GM23338 (cell line): ENCODE measurements around the gene COX4I1. TPM values are rescaled to one million over a fixed set of nuclear protein-coding genes. Genes with fewer than 3 reads are reported as not detected.

Experiments used
- ATAC-seq: fragments of 200-7000 bp; cut with Tn5 transposase; 3 replicates; pipeline ENCODE4 v1.9.1; 2020
- DNase-seq: peaks from one replicate; pipeline ENCODE4 v3.0.0-alpha.2; 2015; ENCODE audit warnings: low spot score
- H2AFZ ChIP-seq: fragments of 200-600 bp; sonication (generic); 2 replicates; pipeline ENCODE4 v1.8.0; 2016; ENCODE audit warnings: antibody characterized with exemption, mild to moderate bottlenecking, moderate library complexity
- H3F3A ChIP-seq: fragments of 200-600 bp; sonication (generic); replicated peaks from 2 replicates; pipeline ENCODE4 v1.8.0; 2017; ENCODE audit warnings: antibody characterized with exemption, mixed run types, low read depth
- H3K27ac ChIP-seq: fragments of 200-600 bp; sonication (generic); 2 replicates; pipeline ENCODE4 v1.6.1; 2016; ENCODE audit warnings: low read depth
- H3K27me3 ChIP-seq: fragments of 200-600 bp; sonication (generic); 2 replicates; pipeline ENCODE4 v1.8.0; 2016; ENCODE audit warnings: mild to moderate bottlenecking, mixed run types, moderate library complexity; ENCODE audit not compliant: insufficient read depth
- H3K36me3 ChIP-seq: fragments of 200-600 bp; sonication (generic); 2 replicates; pipeline ENCODE4 v1.8.0; 2016; ENCODE audit warnings: mild to moderate bottlenecking; ENCODE audit not compliant: insufficient read depth
- H3K4me1 ChIP-seq: fragments of 200-600 bp; sonication (generic); 2 replicates; pipeline ENCODE4 v1.8.0; 2016; ENCODE audit warnings: mild to moderate bottlenecking, moderate library complexity; ENCODE audit not compliant: insufficient read depth
- H3K4me2 ChIP-seq: fragments of 200-600 bp; sonication (generic); 2 replicates; pipeline ENCODE4 v1.7.1; 2017; ENCODE audit warnings: mixed run types
- H3K4me3 ChIP-seq: fragments of 200-600 bp; sonication (generic); 2 replicates; pipeline ENCODE4 v1.6.1; 2016; ENCODE audit warnings: mixed run types
- H3K79me2 ChIP-seq: fragments of 200-600 bp; sonication (generic); replicated peaks from 2 replicates; pipeline ENCODE4 v1.8.0; 2017; ENCODE audit warnings: mild to moderate bottlenecking; ENCODE audit not compliant: insufficient read depth
- H3K9me2 ChIP-seq: fragments of 200-600 bp; sonication (generic); 2 replicates; pipeline ENCODE4 v1.8.0; 2017; ENCODE audit not compliant: insufficient read depth
- H4K20me1 ChIP-seq: fragments of 200-600 bp; sonication (generic); replicated peaks from 2 replicates; pipeline ENCODE4 v1.8.0; 2017; ENCODE audit warnings: mild to moderate bottlenecking; ENCODE audit not compliant: insufficient read depth
- H3K27ac Mint-ChIP-seq: 2 replicates; pipeline ENCODE4 v1.8.0; 2020; ENCODE audit warnings: inconsistent platforms, mild to moderate bottlenecking, moderate library complexity, mixed read lengths
- H3K27me3 Mint-ChIP-seq: 3 replicates; pipeline ENCODE4 v1.8.0; 2022; ENCODE audit warnings: low read depth, mild to moderate bottlenecking, moderate library complexity, mixed read lengths, inconsistent platforms; ENCODE audit not compliant: insufficient read depth, poor library complexity
- H3K36me3 Mint-ChIP-seq: 3 replicates; pipeline ENCODE4 v1.8.0; 2021; ENCODE audit warnings: low read depth, mild to moderate bottlenecking, inconsistent platforms, moderate library complexity, mixed read lengths
- H3K4me1 Mint-ChIP-seq: 3 replicates; pipeline ENCODE4 v1.8.0; 2020; ENCODE audit warnings: mild to moderate bottlenecking, inconsistent platforms, mixed read lengths
- H3K4me3 Mint-ChIP-seq: 3 replicates; pipeline ENCODE4 v1.8.0; 2021; ENCODE audit warnings: moderate library complexity, mild to moderate bottlenecking, inconsistent platforms, mixed read lengths
- H3K9me3 Mint-ChIP-seq: 3 replicates; pipeline ENCODE4 v1.8.0; 2020; ENCODE audit warnings: moderate library complexity, mild to moderate bottlenecking, inconsistent platforms, mixed read lengths
- ETS1 ChIP-seq: IDR thresholded peaks from 2 replicates; pipeline ENCODE4 v1.6.1; 2016; ENCODE audit warnings: antibody characterized with exemption
- EZH2phosphoT487 ChIP-seq: fragments of 200-600 bp; sonication (generic); IDR thresholded peaks from one replicate; pipeline ENCODE4 v1.8.1; 2018; ENCODE audit warnings: antibody characterized with exemption; ENCODE audit not compliant: unreplicated experiment
- JUNB ChIP-seq: IDR thresholded peaks from one replicate; pipeline ENCODE4 v1.6.1; 2016; ENCODE audit warnings: antibody characterized with exemption; ENCODE audit not compliant: unreplicated experiment
- NANOG ChIP-seq: IDR thresholded peaks from 2 replicates; pipeline ENCODE4 v1.6.1; 2016; ENCODE audit warnings: antibody characterized with exemption, borderline replicate concordance
- POLR2AphosphoS5 ChIP-seq: IDR thresholded peaks from 2 replicates; pipeline ENCODE4 v1.6.1; 2016; ENCODE audit warnings: antibody characterized with exemption, low read depth
- ZNF114 ChIP-seq: fragments of 250-450 bp; sonication (Bioruptor Pico); IDR thresholded peaks from 2 replicates; pipeline ENCODE4 v1.5.0; 2020; ENCODE audit warnings: mild to moderate bottlenecking, moderate library complexity
- ZNF331 ChIP-seq: fragments of 250-450 bp; sonication (Bioruptor Pico); IDR thresholded peaks from 2 replicates; pipeline ENCODE4 v1.5.0; 2020; ENCODE audit warnings: low read depth, mild to moderate bottlenecking, moderate library complexity
- polyA plus RNA-seq: library from polyadenylated mRNA; unstranded; fragments of >200 nt; fragmentation: Nextera tagmentation; extraction: Ambion mirVana; gene quantifications from 2 replicates; pipeline ENCODE4 v1.2.1, GENCODE V29; 2016
- small RNA-seq: library from RNA; depleted of rRNA; stranded (forward); fragments of <200 nt; gene quantifications from one replicate; pipeline ENCODE3, GENCODE V24; 2014; ENCODE audit warnings: low replicate concordance
- total RNA-seq: library from RNA; depleted of rRNA; stranded (reverse); fragments of >200 nt; shearing (Covaris generic); gene quantifications from 2 replicates; pipeline ENCODE4 v1.2.3, GENCODE V29; 2014; rRNA removed

Gene COX4I1
- total and polyA plus RNA-seq, 2 experiments from 2014 or later: 329 to 1,008 TPM

- no peak overlapping the region for H3K4me2 ChIP-seq
- H4K20me1 ChIP-seq: no peaks in the 10 kb centered on the region
- no peaks in the 10 kb centered on the region for H3K9me3 Mint-ChIP-seq
- H2AFZ ChIP-seq: no peak overlapping the region
- no peak overlapping the region for H3K27ac Mint-ChIP-seq
- no peaks in the 10 kb centered on the region for H3K9me2 ChIP-seq
- peaks cover 5% of the 10 kb centered on the region for H3K27me3 Mint-ChIP-seq
- H3K36me3 ChIP-seq: no peaks in the 10 kb centered on the region
- no peaks in the 10 kb centered on the region for H3K79me2 ChIP-seq
- no peaks in the 10 kb centered on the region for H3K36me3 Mint-ChIP-seq
- DNase-seq (no peak), ATAC-seq (no peak)
- H3K4me1 ChIP-seq: no peaks in the 10 kb centered on the region
- no peaks in the 10 kb centered on the region for H3K27me3 ChIP-seq
- no peak overlapping the region for H3K4me3 ChIP-seq
- no peak for TF ChIP-seq ZNF114 (CRISPR knock-in tag)
- TF ChIP-seq POLR2AphosphoS5: no peak
- TF ChIP-seq NANOG: no peak
- H3K4me3 Mint-ChIP-seq: no peak overlapping the region
- H3F3A ChIP-seq: no peaks in the 10 kb centered on the region
- H3K4me1 Mint-ChIP-seq: peaks cover 5% of the 10 kb centered on the region; the same call in 2 of the 3 replicates
- H3K27ac ChIP-seq: no peak overlapping the region
Measured at GRCh38 chr16:85856079-85856478, 56.6 kb downstream of the COX4I1 start.

- Histone ChIP-seq H4K20me1 (no peaks in the 10 kb centered on the region), H3K4me1 (no peaks in the 10 kb centered on the region), H3K27me3 (no peaks in the 10 kb centered on the region), H3K27ac (no peak overlapping the region), H3K4me2 (no peak overlapping the region), H3F3A (no peaks in the 10 kb centered on the region), H3K79me2 (no peaks in the 10 kb centered on the region), H3K36me3 (no peaks in the 10 kb centered on the region), H2AFZ (no peak overlapping the region), H3K9me2 (no peaks in the 10 kb centered on the region), H3K4me3 (no peak overlapping the region)
- TF ChIP-seq ZNF114 (CRISPR knock-in tag) (no peak), JUNB (no peak), EZH2phosphoT487 (no peak), ETS1 (no peak), POLR2AphosphoS5 (no peak), ZNF331 (no peak)
- Mint-ChIP-seq H3K9me3 (no peaks in the 10 kb centered on the region), H3K4me1 (no peaks in the 10 kb centered on the region; the same call in 2 of the 3 replicates), H3K27me3 (peaks cover 7% of the 10 kb centered on the region), H3K4me3 (no peak overlapping the region), H3K36me3 (no peaks in the 10 kb centered on the region), H3K27ac (no peak overlapping the region)
- no peak for DNase-seq
- ATAC-seq: no peak
Measured at GRCh38 chr16:85856585-85856984, 57.1 kb downstream of the COX4I1 start.

Small RNAs within 50 kb of the gene (small RNA-seq; reads per million reads assigned to genes)
- not detected for gene RNU1-103P

Other genes with a start within 250 kb of the COX4I1 start
- 118 and 135 TPM in 2 replicates for gene GSE1, start 186.4 kb upstream of the COX4I1 start, total RNA-seq
- gene GSE1, start 186.4 kb upstream of the COX4I1 start, polyA plus RNA-seq: 32.4 and 34.0 TPM in 2 replicates
- gene GINS2, start 110.7 kb upstream of the COX4I1 start, total RNA-seq: 35.0 and 40.5 TPM in 2 replicates
- 42.0 and 44.4 TPM in 2 replicates for gene GINS2, start 110.7 kb upstream of the COX4I1 start, polyA plus RNA-seq
- gene C16orf74, start 48.6 kb upstream of the COX4I1 start, total RNA-seq: 11.3 and 12.1 TPM in 2 replicates
- gene C16orf74, start 48.6 kb upstream of the COX4I1 start, polyA plus RNA-seq: 19.0 and 19.1 TPM in 2 replicates
- gene EMC8, start 151 bp upstream of the COX4I1 start, total RNA-seq: 61.0 and 69.4 TPM in 2 replicates
- gene EMC8, start 151 bp upstream of the COX4I1 start, polyA plus RNA-seq: 47.5 and 51.1 TPM in 2 replicates
- 1.4 and 2.8 TPM in 2 replicates for gene IRF8, start 99.5 kb downstream of the COX4I1 start, total RNA-seq
- gene IRF8, start 99.5 kb downstream of the COX4I1 start, polyA plus RNA-seq: 0.47 and 1.3 TPM in 2 replicates